B cell (primary cell): Measurements from ENCODE around the gene MYCBP2. TPM values are rescaled to one million over a fixed set of nuclear protein-coding genes. Genes with fewer than 3 reads are reported as not detected.

ENCODE experiments used
- ATAC-seq: fragments of 200-7000 bp; cut with Tn5 transposase; one replicate; pipeline ENCODE4 v1.10.0; 2021; ENCODE audit warnings: low read depth, mild to moderate bottlenecking, moderate number of reproducible peaks, moderate library complexity
- CTCF ChIA-PET: fragments of 350-600 bp; sonication (Branson Sonifier 250); formaldehyde crosslinking; loops from one replicate; lab custom pipeline; 2021; ENCODE audit warnings: antibody characterized with exemption, inconsistent platforms; lab: Charles Lee
- POLR2A ChIA-PET: fragments of 350-600 bp; sonication (Branson Sonifier 250); formaldehyde crosslinking; loops from one replicate; lab custom pipeline; 2021; ENCODE audit warnings: antibody characterized with exemption; lab: Charles Lee
- DNase-seq: peaks from one replicate; pipeline ENCODE4 v3.0.0; 2013
- H2AFZ ChIP-seq: 2 replicates; pipeline ENCODE4 v1.6.1; 2012; ENCODE audit warnings: mild to moderate bottlenecking, low read depth, low read length; ENCODE audit not compliant: insufficient read depth, poor library complexity, severe bottlenecking
- H3K27ac ChIP-seq, 2 donors: 1 replicate in 1 of 2; 2 replicates in 1 of 2; pipeline ENCODE4 v1.5.1; 2012 to 2013; ENCODE audit warnings: low read length in 2 of 2, mild to moderate bottlenecking in 2 of 2, moderate library complexity in 1 of 2
- H3K27me3 ChIP-seq, 4 experiments: fragments of 200-600 bp in 1 of 4; sonication (generic) in 1 of 4; replicated peaks in 1 of 4; 1 replicate in 2 of 4; 2 replicates in 2 of 4; pipeline versions ENCODE4 v1.6.1 to v1.7.0; 2013 to 2016; ENCODE audit warnings: low read length in 3 of 4, mild to moderate bottlenecking in 2 of 4, mixed read lengths in 1 of 4, moderate library complexity in 1 of 4; ENCODE audit not compliant: insufficient read depth in 4 of 4, control insufficient read depth in 3 of 4; ENCODE audit errors: control extremely low read depth in 1 of 4
- H3K36me3 ChIP-seq, 2 experiments: replicated peaks in 1 of 2; 1 replicate in 1 of 2; 2 replicates in 1 of 2; pipeline versions ENCODE4 v1.6.1 to v1.7.1; 2013; ENCODE audit warnings: low read length in 1 of 2; ENCODE audit not compliant: insufficient read depth in 2 of 2, control insufficient read depth in 1 of 2; ENCODE audit errors: control extremely low read depth in 1 of 2, extremely low read depth in 1 of 2
- H3K4me1 ChIP-seq, 2 donors: fragments of 200-600 bp in 1 of 2; sonication (generic) in 1 of 2; 1 replicate in 1 of 2; 2 replicates in 1 of 2; pipeline versions ENCODE4 v1.5.1 to v1.6.1; 2013 to 2017; ENCODE audit warnings: low read length in 2 of 2; ENCODE audit not compliant: control insufficient read depth in 2 of 2, insufficient read depth in 2 of 2
- H3K4me2 ChIP-seq: replicated peaks from 2 replicates; pipeline ENCODE3; 2012; ENCODE audit warnings: mild to moderate bottlenecking, low read depth, low read length; ENCODE audit not compliant: poor library complexity, severe bottlenecking
- H3K4me3 ChIP-seq, 5 experiments: fragments of 200-600 bp in 1 of 5; sonication (generic) in 1 of 5; 1 replicate in 3 of 5; 2 replicates in 2 of 5; pipeline versions ENCODE4 v1.5.1 to v1.7.0; 2011 to 2016; ENCODE audit warnings: low read length in 4 of 5, mild to moderate bottlenecking in 4 of 5, low read depth in 2 of 5, control low read depth in 1 of 5, moderate library complexity in 1 of 5; ENCODE audit not compliant: insufficient read depth in 1 of 5; ENCODE audit errors: control extremely low read depth in 1 of 5, extremely low read depth in 1 of 5
- H3K79me2 ChIP-seq: fragments of 200-600 bp; sonication (generic); one replicate; pipeline ENCODE4 v1.6.0; 2016; ENCODE audit warnings: low read length; ENCODE audit not compliant: control insufficient read depth, insufficient read depth
- H3K9ac ChIP-seq: fragments of 200-600 bp; sonication (generic); 2 replicates; pipeline ENCODE4 v1.6.1; 2017; ENCODE audit warnings: mild to moderate bottlenecking, low read length, moderate library complexity
- H3K9me3 ChIP-seq, 3 donors: one replicate each; pipeline versions ENCODE4 v1.6.1 to v1.7.1; 2013; ENCODE audit warnings: low read length in 2 of 3; ENCODE audit not compliant: control insufficient read depth in 2 of 3, insufficient read depth in 1 of 3; ENCODE audit errors: control extremely low read depth in 1 of 3
- H4K20me1 ChIP-seq: 2 replicates; pipeline ENCODE4 v1.6.0; 2012; ENCODE audit warnings: mild to moderate bottlenecking, low read length; ENCODE audit not compliant: insufficient read depth, control insufficient read depth, poor library complexity, severe bottlenecking
- H3K27ac Mint-ChIP-seq: one replicate; pipeline ENCODE4 v1.8.0; 2021; ENCODE audit warnings: mixed read lengths
- H3K27me3 Mint-ChIP-seq: one replicate; pipeline ENCODE4 v1.8.0; 2021; ENCODE audit warnings: mixed read lengths
- H3K4me1 Mint-ChIP-seq: one replicate; pipeline ENCODE4 v1.8.0; 2021; ENCODE audit warnings: mixed read lengths
- H3K4me3 Mint-ChIP-seq: one replicate; pipeline ENCODE4 v1.8.0; 2021; ENCODE audit warnings: mixed read lengths
- H3K9me3 Mint-ChIP-seq: one replicate; pipeline ENCODE4 v1.8.0; 2022; ENCODE audit warnings: mixed read lengths; ENCODE audit not compliant: insufficient read depth
- CTCF ChIP-seq: fragments of 200-600 bp; IDR thresholded peaks from one replicate; pipeline ENCODE4 v1.8.0; 2022; ENCODE audit warnings: antibody characterized with exemption, mild to moderate bottlenecking
- EZH2 ChIP-seq: IDR thresholded peaks from 2 replicates; pipeline ENCODE4 v1.6.1; 2012; ENCODE audit warnings: borderline replicate concordance, low read depth, mild to moderate bottlenecking, moderate library complexity, low read length; ENCODE audit not compliant: insufficient read depth, poor library complexity, severe bottlenecking
- WGBS: methylation state at CpG from one replicate; pipeline ENCODE4 v1.1.5; 2013; ENCODE audit warnings: missing lambda C conversion rate; ENCODE audit not compliant: insufficient coverage; 5-methylcytosine and 5-hydroxymethylcytosine counted together
- intact Hi-C: fragments of 100-400 bp; cut with micrococcal nuclease; formaldehyde crosslinking; loops from one replicate; pipeline ENCODE4 v1.10.0; 2022
- polyA plus RNA-seq: library from polyadenylated mRNA; depleted of rRNA; stranded (reverse); fragments of >200 nt; gene quantifications from 2 replicates; pipeline ENCODE4 v1.2.3, GENCODE V29; 2012
- total RNA-seq, 2 donors: library from RNA; stranded (reverse); fragments of 120-200 nt in 1 of 2; gene quantifications; 1 replicate in 1 of 2; 2 replicates in 1 of 2; pipeline versions ENCODE4 v1.2.3 to v1.2.4, GENCODE V29; 2013 to 2022

MYCBP2 gene
- total and polyA plus RNA-seq, 2 donors (not counting 1 experiment from before 2014, with no cell fraction given), result 84.0 to 237 TPM

GRCh38 chr13:77233159-77233558 lies 93.7 kb downstream of the MYCBP2 start:
- no peak overlapping the region for H3K4me3 ChIP-seq
- no peak for DNase-seq
- no peak overlapping the region for H3K9ac ChIP-seq
- H3K9me3 ChIP-seq, result no peaks in the 10 kb centered on the region
- H2AFZ ChIP-seq, result no peak overlapping the region
- no peaks in the 10 kb centered on the region for H3K27me3 Mint-ChIP-seq
- no peaks in the 10 kb centered on the region for H3K9me3 Mint-ChIP-seq
- H3K4me3 Mint-ChIP-seq, result no peak overlapping the region
- H3K4me1 ChIP-seq, result no peaks in the 10 kb centered on the region
- POLR2A ChIA-PET, result no interaction called here
- ATAC-seq, result no peak
- H4K20me1 ChIP-seq, result no peaks in the 10 kb centered on the region
- no peaks in the 10 kb centered on the region for H3K27me3 ChIP-seq
- no peak overlapping the region for H3K4me2 ChIP-seq
- CTCF ChIA-PET, result interaction anchor here (1.4 kb wide), 1 partner anchor 245 kb away, joined by 6 read pairs; no protein-coding TSS in a partner anchor
- no CpG with 5 or more reads among the region's 4 CpGs for WGBS
- no peak overlapping the region for H3K27ac ChIP-seq
- no peak for TF ChIP-seq CTCF
- no peak for TF ChIP-seq EZH2
- H3K36me3 ChIP-seq, result peaks cover 5 to 34% of the 10 kb centered on the region in 2 experiments
- no peak overlapping the region for H3K27ac Mint-ChIP-seq
- intact Hi-C loops, result no loop called here
- peaks cover 8% of the 10 kb centered on the region for H3K79me2 ChIP-seq
- H3K4me1 Mint-ChIP-seq, result no peaks in the 10 kb centered on the region

DNA sequence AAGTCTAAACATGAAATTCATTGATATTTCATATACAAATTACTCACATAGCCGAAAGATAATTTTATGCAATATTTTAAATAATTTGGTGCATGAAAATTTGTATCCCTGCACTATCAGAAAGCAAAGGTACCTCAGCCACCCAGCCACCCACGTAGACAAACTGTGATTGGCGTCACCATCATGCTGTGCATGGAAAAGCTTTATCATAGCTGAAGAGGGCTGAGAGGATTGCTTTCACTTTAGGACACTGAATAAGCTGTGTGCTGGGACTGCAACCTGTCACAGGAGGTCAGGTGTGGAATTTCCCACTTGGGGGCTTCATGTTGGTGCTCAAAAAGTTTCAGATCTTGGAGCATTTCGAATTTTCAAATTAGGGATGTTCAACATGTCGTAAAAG lies 96.3 kb downstream of the MYCBP2 start:
- Histone ChIP-seq H3K9ac (no peak overlapping the region), H4K20me1 (no peaks in the 10 kb centered on the region), H3K4me3 (no peak overlapping the region), H3K4me1 (no peaks in the 10 kb centered on the region), H2AFZ (no peak overlapping the region), H3K27me3 (no peaks in the 10 kb centered on the region), H3K9me3 (no peaks in the 10 kb centered on the region), H3K79me2 (peaks cover 2% of the 10 kb centered on the region), H3K36me3 (peaks cover 8 to 37% of the 10 kb centered on the region in 2 experiments), H3K4me2 (no peak overlapping the region), H3K27ac (no peak overlapping the region)
- H3K27me3 Mint-ChIP-seq, result no peaks in the 10 kb centered on the region
- POLR2A ChIA-PET, result no interaction called here
- intact Hi-C loops, result no loop called here
- no peak for TF ChIP-seq EZH2
- no peak for TF ChIP-seq CTCF
- no peak overlapping the region for H3K27ac Mint-ChIP-seq
- no peak overlapping the region for H3K4me3 Mint-ChIP-seq
- CTCF ChIA-PET, result interaction anchor here (0.6 kb wide), 1 partner anchor 333 kb away, joined by 3 read pairs; no protein-coding TSS in a partner anchor
- H3K4me1 Mint-ChIP-seq, result no peaks in the 10 kb centered on the region
- no peaks in the 10 kb centered on the region for H3K9me3 Mint-ChIP-seq
- WGBS, result 94% methylated on average over 3 of the region's 5 CpGs
- DNase-seq (no peak), ATAC-seq (no peak)
